NCI-H128 (cell line): ENCODE results near the gene KRTAP10-2.
"Not testable (repeated sequence)": the region's sequence is repeated elsewhere in the genome, so short reads cannot be mapped to it uniquely, and the experiment has no call there.

Experiments used
- DNase-seq: peaks from one replicate; lab custom pipeline; 2025; ENCODE audit not compliant: unreplicated experiment; lab: John Stamatoyannopoulos, UW

KRTAP10-2 gene

DNA sequence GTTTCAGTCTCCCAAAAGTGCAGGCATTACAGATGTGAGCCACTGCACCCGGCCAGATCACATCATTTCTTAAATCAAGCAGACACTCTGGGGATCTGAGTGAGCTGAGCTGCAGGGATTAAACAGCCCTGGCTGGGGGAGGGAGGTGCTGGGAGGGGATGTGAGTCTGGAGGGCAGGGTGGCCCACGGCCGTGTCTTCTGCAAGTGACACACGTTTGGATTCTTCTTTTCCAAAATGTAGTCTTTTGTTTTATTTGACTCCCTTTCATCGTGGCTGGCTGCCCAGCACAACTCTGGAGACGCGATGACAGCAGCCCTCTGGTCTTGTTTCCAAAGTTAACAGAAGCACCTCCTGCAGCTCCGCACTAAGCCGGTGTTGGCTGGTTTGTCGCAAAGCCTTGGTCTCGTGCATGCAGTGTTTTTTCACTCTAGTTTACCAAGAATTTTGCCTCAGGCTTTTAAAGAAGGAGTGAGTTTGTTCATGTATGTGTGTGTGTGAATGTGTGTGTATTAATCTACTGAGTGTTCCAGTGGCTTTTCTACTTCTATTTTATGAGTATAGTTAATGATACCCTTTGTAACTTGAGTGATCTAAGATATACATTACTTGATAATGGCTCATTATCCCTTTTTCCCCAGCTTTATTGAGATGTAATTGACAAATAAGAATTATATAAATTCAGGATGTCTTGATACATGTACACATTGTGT is 31.9 kb upstream of the KRTAP10-2 start:
- no peak for DNase-seq

DNA sequence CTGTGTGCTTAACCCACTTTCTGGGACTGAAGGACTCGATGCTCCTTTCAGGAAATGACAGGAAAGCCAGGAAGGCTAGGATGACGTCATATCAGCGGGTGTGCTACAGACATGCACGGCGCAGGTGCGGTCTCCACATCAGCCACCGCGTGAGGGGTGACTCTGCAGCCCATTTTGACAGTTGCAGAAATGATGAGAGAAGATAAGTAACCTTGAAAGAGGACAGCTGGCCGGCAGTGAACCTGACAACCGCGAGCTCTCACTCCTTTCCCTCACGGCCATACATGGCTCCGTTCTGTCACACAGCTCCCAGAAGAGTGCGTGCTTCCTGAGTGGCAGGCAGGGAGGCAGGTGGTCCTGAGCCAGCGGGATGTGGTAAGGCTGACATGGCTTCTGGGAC is 30.8 kb upstream of the KRTAP10-2 start:
- no peak for DNase-seq

DNA sequence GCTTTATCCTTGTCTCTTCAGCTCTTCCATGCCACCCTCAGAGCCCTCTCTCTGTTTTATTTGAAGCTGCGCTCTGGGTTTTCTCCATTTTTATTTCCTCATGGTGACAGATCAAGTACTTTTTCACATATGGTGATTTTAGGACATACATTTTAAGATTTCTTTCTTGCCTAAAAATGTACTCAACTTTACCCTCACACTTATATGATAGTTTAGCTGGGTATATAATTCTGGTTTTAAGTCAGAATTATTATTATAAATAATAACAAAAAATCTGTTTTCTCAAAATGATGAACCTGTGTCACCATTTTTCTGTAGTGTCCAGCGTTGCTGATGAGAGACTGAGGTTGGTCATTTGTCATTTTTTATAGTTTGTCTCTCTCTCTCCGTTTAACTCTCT is 29.9 kb upstream of the KRTAP10-2 start:
- no peak for DNase-seq

DNA sequence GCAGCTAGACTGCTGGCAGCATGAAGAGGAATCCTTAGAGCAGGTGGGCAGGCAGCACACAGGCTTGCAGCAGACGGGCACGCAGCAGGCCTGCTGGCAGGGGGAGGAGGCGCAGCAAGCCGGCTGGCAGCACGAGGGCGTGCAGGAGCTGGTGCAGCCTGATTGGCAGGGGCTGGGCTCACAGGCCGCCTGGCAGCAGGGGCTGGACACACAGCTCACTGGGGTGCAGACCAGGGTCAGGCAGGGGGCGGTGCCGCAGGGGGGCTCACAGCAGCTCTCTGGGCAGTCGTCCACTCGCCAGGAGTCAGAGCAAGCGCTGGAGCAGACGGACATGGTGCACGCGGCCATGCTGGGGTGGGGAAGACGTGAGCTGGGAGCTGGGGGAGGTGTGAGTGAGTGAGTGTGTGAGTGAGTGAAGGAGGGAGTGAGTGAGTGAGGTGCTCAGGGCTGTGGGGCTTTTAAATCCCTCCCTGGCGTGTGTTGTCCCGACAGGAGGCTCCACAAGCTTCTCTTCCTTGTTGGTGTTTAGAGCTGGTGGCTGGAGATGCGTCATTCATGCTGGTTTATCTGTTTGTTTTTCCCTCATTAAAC is 29.0 kb upstream of the KRTAP10-2 start, which contains the start of gene KRTAP10-5:
TSS of gene KRTAP10-5 (minus strand) at position 374 of the 591 bp plus-strand sequence. CDS start at position 348, 26 bp downstream.
- not testable (repeated sequence) for DNase-seq

DNA sequence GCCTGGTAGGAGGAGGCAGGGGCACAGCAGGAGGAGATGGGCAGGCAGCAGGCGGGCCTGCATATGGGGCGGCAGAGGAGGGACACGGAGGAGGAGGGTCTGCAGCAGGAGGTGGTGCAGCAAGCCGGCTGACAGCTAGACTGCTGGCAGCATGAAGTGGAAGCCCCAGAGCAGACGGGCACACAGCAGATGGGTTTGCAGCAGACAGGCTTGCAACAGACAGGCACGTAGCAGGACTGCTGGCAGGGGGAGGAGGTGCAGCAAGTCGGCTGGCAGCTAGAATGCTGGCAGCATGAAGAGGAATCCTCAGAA is 28.5 kb upstream of the KRTAP10-2 start:
- no peak for DNase-seq

DNA sequence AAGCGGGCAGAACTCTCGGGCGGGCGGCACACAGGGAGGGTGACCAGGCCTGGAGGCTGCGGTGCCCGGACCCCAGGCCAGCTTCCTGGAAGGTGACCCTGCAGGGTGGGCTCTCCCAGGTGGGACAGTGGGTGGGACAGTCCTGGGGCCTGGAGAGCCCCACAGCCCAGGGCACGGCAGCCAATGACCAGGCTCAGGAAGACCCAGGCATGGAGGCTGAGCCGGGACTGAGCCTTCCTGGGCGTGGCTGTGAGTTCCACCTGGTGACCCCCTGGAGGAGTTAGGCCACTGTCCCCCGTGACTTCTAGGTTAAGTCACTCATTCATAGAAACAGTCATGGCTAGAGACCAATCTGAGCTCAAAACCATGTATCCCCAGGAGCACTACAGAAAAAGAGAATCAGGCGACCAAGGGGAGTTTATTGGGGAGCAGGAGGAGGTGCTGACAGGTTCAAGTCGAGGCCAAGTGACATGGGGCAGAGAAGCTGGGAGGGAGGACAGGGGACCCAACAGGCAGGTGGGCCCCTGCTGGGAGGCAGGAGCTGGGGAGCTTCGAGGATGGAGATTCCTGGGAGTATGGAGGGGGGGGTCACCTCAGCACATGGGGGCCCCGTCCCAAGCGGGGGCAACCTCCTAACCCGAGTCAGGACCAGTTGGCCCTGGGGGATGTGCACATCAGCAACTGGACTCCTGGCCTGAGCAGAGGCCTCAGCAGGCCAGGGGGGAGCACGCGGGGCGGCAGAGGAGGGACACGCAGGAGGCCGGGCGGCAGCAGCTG is 27.9 kb upstream of the KRTAP10-2 start:
- DNase-seq, result no peak

DNA sequence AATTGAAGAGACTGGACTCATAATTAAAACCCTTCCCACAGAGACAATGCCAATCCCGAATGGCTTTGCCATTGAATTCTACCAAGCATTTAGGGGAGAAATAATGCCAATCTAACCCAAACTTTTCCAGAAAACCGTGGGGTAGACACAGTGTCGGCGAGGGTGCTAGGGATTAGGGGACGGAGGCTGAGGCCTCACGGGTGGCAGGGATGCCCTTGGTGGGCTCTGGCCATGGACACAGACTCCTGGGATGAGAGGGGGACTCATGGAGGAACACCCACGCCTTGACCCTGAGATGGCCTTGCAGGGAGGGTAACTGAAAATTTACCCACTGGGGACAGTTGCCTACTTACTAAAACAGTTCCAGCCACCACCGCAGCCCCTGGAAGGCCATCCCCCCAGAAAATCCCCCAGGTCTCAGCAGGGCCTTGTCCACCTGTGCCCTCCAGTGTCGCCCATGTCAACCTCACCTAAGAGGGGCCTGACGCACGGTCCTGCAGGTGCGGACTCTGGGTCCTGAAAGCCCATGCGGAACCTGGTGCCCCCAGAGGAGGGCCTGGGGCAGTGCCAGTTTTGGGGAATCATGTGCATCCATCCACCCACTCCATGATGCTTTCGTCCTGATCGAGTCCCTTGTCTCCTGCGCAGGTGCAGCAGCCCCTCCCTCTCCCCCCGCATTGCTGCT is 27.2 kb upstream of the KRTAP10-2 start:
- DNase-seq, result no peak

DNA sequence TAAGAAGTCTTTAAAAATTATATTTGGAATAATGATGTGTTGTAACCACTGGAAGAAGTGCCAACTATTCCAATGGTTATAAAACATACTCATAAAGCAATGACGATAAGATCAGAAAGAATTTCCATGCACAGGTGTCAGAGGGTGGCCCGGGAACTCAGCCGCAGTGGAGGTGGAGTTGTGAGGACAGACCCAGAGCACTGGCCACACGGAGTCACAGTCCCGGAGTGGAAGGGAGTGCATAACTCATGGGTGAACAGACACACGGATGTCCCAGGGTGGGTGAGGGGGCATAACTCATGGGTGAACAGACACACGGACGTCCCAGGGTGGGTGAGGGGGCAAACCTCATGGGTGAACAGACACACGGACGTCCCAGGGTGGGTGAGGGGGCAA is 24.7 kb upstream of the KRTAP10-2 start:
- DNase-seq, result no peak

DNA sequence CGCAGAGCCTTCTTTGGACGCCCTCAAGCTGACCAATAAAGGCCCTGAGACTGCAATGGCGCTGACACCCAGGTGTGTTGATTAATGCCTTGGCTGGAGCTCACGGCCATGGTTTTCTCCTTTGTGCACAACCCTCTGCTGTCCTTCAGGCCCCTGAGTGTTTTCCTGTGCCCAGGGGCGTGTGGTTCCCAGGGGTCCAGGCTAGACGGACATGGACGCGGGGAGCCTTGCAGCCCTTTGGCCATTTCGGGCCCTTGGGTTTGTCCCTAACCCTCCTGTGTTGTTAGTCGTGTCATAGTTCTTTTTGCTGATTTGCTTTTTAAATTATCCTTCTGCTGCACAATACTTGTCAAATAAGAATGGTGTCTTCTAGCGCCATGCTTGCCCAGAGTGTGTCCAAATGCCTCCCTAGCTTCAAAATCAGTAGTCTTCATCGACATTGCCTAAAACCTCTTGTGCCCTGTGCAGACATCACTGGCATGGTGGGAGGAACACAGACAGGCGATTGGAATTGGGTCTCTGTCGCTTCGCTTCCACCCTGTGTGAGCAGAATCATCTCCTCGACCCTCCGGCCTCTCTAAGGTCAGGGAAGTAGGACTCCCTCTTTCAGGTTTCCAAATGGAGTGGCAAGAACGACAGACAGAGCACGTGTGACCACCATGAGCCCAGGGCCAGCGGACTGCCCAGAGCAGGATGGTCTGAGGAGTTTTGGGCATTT is 24.2 kb upstream of the KRTAP10-2 start:
- DNase-seq, result no peak

DNA sequence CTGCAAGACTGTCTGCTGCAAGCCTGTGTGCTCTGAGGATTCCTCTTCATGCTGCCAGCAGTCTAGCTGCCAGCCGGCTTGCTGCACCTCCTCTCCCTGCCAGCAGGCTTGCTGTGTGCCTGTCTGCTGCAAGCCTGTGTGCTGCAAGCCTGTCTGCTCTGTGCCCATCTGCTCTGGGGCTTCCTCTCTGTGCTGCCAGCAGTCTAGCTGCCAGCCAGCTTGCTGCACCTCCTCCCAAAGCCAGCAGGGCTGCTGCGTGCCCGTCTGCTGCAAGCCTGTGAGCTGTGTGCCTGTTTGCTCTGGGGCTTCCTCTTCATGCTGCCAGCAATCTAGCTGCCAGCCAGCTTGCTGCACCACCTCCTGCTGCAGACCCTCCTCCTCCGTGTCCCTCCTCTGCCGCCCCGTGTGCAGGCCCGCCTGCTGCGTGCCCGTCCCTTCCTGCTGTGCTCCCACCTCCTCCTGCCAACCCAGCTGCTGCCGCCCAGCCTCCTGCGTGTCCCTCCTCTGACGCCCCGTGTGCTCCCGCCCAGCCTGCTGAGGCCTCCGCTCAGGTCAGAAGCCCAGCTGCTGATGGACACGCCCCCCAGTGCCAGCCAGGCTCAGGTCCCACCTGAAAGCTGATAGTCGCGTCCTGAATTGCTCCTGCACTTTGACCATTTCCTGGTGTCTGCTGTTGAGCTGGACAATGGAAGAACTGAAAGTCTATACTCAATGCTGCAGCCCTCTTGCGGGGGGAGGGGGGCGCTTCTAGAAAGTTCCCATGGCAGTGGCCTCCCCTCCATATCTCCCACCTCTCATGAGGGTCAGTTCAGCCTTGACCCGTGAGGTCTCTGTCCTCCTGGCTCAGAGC is 23.4 kb upstream of the KRTAP10-2 start:
- DNase-seq, result no peak

DNA sequence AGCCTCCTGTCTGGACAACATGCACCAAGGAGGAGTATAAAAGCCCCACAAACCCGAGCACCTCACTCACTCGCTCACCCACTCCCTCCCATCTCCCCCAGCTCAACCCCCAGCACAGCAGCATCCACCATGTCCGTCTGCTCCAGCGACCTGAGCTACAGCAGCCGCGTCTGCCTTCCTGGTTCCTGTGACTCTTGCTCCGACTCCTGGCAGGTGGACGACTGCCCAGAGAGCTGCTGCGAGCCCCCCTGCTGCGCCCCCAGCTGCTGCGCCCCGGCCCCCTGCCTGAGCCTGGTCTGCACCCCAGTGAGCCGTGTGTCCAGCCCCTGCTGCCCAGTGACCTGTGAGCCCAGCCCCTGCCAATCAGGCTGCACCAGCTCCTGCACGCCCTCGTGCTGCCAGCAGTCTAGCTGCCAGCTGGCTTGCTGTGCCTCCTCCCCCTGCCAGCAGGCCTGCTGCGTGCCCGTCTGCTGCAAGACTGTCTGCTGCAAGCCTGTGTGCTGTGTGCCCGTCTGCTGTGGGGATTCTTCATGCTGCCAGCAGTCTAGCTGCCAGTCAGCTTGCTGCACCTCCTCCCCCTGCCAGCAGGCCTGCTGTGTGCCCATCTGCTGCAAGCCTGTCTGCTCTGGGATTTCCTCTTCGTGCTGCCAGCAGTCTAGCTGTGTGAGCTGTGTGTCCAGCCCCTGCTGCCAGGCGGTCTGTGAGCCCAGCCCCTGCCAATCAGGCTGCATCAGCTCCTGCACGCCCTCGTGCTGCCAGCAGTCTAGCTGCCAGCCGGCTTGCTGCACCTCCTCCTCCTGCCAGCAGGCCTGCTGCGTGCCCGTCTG is 22.5 kb upstream of the KRTAP10-2 start, which contains the start of gene KRTAP10-4:
TSS of gene KRTAP10-4 (plus strand) at position 100 of the 827 bp plus-strand sequence. CDS start at position 130, 30 bp downstream.
- not testable (repeated sequence) for DNase-seq

DNA sequence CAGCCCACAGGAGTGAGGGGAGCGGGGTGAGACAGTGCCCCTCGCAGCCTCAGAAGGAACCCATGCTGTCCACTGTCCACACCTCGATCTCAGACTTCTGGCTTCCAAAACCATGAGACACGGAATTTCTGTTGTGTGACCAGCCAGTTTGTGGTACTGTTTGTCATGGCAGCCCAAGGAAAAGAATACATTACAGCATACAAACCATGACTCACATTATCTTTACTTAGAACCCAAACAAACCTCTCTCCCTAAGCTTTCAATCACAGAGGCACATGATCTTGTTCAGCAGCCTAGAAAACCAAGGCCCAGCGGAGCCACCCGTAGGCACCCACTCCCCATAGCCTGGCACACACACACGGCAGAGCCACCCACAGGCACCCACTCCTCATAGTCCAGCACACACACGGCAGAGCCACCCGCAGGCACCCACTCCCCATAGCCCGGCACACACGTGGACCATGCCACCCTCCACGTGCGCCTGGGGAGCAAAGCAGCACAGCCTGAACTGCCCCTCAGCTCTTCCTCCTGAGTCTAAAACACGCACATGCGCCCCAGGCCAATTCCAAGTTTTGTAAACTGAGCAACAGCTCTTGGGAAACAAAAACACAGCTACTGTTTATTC is 21.8 kb upstream of the KRTAP10-2 start:
- DNase-seq, result no peak

DNA sequence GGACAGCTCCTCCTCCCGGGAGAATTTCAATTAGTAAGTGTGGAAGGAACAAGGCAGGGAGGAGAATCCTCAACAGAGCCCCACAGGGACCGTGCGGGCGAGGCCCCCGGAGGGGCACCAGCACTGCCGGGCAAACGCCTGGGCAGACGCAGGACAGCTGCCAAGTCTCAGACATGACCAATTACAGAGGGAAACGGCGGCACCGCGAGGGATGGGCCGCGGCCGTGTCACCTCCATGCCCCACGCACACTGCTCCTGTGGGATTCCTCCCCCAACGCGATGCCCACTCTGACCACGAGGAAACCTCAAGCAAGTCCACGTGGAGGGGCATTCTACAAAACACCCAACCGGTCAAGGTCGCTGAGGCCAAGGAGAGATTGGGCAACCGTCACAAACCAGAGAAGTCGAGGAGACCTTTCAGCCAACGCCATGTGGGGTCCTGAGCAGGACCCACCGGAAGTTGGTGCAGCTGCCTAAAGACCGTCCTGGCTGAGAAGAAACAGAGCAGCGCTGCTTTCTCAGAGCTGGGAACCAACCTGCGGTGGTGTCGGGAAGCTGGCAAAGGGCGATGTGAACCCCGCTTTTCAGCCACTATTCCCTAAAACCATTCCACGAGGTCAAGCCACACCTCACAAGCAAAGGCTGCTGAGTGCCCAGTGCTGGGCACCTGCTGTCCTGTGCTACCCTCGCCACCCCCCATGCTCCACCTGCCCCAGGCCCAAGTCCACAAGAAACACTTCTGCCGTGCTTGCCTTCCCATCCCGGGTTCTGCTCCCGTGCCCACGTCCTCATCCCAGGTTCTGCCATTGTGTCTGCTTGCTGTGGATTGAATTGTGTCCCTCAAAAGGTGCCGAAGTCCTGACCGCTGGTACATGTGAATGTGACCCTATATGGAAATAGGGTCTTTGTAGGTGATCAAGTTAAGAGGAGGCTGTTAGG is 20.8 kb upstream of the KRTAP10-2 start:
- no peak for DNase-seq

DNA sequence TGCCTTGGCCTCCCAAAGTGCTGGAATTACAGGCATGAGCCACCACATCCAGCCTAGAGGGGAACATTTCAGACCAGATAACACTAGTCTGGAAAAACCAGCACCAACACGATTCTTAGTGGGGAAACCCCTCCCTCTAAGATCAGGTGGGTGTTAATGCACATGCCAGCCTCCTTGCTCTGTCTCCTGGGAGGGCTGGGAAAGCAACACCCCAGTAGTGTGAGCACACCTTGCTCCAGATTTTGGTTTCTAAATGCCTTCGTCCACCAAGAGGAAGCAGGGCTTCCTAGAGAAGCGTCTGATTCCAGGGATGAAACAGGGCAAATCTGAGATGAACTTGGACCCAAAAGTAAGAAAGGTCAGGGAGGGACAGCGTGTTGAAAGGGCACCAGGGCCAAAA is 20.0 kb upstream of the KRTAP10-2 start:
- no peak for DNase-seq

DNA sequence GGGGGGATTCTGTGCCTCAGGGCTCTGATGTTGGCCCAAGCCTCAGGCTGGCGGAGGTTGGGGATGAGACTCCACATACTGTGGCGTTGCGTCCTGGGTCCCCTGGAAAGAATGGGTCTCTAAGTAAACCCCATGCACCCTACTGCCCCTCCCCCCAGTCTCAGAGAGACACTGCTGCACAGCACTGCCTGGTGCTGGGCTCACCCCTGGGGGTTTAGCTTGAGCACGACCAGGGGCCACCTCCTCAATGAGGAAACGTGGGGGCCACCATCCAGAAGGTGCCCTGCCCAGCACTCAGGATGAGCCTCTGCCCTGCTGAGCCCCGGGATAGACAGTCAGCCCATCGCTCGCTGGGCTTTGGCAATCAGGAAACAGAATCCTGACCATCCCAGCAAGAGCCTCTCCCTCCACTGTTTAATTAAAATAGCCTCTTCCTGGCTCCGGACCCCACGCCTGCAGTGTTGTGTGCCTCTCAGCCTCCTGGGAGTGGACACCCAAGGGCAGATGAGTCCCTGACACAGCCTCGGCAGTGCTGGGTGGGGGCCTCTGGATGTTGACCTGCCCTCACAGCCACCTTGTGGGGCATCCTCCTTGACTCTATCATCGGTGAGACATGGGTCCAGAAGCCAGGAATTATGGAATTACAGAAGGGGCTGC is 18.7 kb upstream of the KRTAP10-2 start:
- no peak for DNase-seq

DNA sequence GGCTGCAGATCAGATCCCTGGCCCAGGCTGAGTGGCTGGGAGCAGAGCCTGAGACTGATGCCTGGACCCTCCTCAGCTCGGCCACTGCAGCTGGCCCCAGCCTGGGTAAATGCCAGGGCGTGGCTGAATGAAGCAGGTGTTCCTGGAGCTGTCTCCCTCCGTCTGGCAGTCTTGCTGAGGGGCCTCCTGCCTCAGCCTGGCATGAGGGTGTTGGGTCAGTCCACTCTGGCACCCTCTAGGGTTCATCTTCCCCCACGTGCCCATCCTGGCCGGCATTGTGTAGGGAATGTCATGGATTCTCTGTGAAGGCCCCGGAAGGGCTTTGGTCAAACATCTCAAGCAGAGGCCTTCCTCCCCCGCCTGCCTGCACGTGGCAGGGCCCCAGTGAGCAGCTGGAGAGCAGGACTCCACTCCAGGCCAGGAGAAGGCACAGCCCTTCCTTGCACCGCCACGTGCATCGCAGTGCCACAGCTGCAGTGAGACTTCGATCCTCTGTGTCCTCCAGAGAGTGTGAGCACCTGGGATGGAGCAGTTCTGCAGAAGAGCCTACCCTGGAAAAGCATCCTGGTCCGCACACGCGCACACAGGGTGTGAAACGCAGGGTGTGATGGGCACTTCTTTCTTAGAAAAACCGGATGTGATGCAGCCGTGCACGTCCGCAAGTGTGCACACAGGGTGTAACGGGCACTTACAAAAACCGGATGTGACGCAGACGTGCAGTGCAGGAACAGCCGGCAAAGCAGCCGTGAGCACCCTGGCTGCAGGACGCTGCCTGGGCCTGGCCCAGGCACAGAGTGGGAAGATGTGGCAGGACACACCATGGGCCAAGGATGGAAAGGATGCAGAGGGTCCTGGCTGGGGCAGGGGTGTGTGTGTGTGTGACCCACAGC is 17.6 kb upstream of the KRTAP10-2 start:
- no peak for DNase-seq
